Colonic mucosa (tissue), 4 donors: ENCODE data around the gene MCM3. TPM values are rescaled to one million over a fixed set of nuclear protein-coding genes. Genes with fewer than 3 reads are reported as not detected.

ENCODE experiments used
- DNase-seq: peaks from one replicate; pipeline ENCODE4 v3.0.0-alpha.2; 2020
- H3K27ac ChIP-seq: fragments of 200-600 bp; one replicate; pipeline ENCODE4 v1.8.0; 2021
- H3K27me3 ChIP-seq: fragments of 200-600 bp; one replicate; pipeline ENCODE4 v1.8.0; 2021
- H3K36me3 ChIP-seq: fragments of 200-600 bp; one replicate; pipeline ENCODE4 v1.8.0; 2021
- H3K4me1 ChIP-seq: fragments of 200-600 bp; one replicate; pipeline ENCODE4 v1.8.0; 2021; ENCODE audit warnings: mild to moderate bottlenecking
- H3K4me3 ChIP-seq: fragments of 200-600 bp; one replicate; pipeline ENCODE4 v1.8.0; 2021
- H3K9ac ChIP-seq, 2 donors: one replicate each; pipeline ENCODE4 v1.7.0; 2013; ENCODE audit warnings: control low read depth in 2 of 2, low read depth in 2 of 2, low read length in 2 of 2
- H3K9me3 ChIP-seq: fragments of 200-600 bp; one replicate; pipeline ENCODE4 v1.8.0; 2021
- CTCF ChIP-seq: fragments of 200-600 bp; IDR thresholded peaks from one replicate; pipeline ENCODE4 v1.8.0; 2022; ENCODE audit warnings: antibody characterized with exemption, mild to moderate bottlenecking
- intact Hi-C: fragments of 100-400 bp; cut with DNase I; formaldehyde crosslinking; loops from one replicate; pipeline ENCODE4 v1.14.1; 2022
- total RNA-seq, 2 donors: library from RNA; stranded (reverse); fragmentation: NEBNext Ultra II Directional in 1 of 2; extraction: Animal tissue kit (Norgen Biotek cat#: 25700) in 1 of 2; gene quantifications; one replicate each; pipeline ENCODE4 v1.2.1, GENCODE V29; 2021
- donor health status: healthy.
- donor health status: DM: no; HTN: no; CAD: no.
- donor health status: DM: no; HTN: no; CAD: no.

MCM3 gene
- total RNA-seq, 2 donors from 2014 or later = 28.9 to 117 TPM

DNA sequence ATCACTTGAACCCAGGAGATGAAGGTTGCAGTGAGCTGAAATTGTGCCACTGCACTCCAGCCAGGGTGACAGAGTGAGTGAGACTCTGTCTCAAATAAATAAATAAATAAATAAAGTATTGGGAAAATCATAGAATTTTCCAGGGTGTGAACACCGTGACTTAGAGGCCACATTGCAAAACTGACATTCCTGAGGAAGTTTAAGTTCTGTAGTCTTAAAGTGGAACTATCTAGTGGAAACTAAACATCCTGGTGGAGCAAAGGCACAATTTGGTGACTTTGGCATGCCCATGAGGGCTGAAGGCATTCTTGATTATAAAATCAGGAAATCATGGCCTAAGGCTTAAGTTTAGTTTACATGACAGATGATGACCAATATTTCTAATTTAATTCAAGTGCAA is 32.7 kb upstream of the MCM3 start:
- intact Hi-C loops = no loop called here
- peak overlapping the region; percentile 45 for H3K27ac ChIP-seq
- no peak for TF ChIP-seq CTCF

DNA sequence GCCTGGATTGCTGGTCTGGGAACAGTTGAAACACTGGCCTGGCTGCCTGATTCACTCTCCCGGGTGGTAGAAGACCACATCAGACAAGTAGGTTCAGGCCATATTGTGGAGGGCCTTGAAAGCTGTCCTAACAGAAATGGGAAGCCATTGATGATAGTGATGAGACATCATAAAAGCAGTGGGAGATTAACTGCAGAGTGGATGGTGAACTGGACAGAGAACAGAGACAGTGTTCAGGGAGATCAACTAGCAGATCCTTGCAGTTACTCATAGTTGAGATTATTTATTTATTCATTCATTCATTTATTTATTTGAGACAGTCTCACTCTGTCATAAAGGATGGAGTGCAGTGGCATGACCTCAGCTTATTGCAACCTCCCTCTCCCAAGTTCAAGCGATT is 30.2 kb upstream of the MCM3 start:
- no peak overlapping the region for H3K27ac ChIP-seq
- H3K27me3 ChIP-seq = no peaks in the 10 kb centered on the region
- H3K9ac ChIP-seq = no peak overlapping the region
- no peak for DNase-seq
- H3K36me3 ChIP-seq = no peaks in the 10 kb centered on the region
- intact Hi-C loops = no loop called here
- TF ChIP-seq CTCF = no peak
- no peaks in the 10 kb centered on the region for H3K9me3 ChIP-seq
- peaks cover 14% of the 10 kb centered on the region for H3K4me1 ChIP-seq
- H3K4me3 ChIP-seq = no peak overlapping the region

More for the DNA sequence above, 32.7 kb upstream of the MCM3 start:
- Histone ChIP-seq H3K9ac (no peak overlapping the region), H3K9me3 (no peaks in the 10 kb centered on the region), H3K27me3 (no peaks in the 10 kb centered on the region), H3K4me1 (peaks cover 14% of the 10 kb centered on the region), H3K4me3 (no peak overlapping the region), H3K36me3 (no peaks in the 10 kb centered on the region)
- DNase-seq = no peak

- TF ChIP-seq CTCF = no peak
- DNase-seq = no peak
- intact Hi-C loops = no loop called here
- Histone ChIP-seq H3K9ac (no peak overlapping the region), H3K27ac (no peak overlapping the region), H3K27me3 (no peaks in the 10 kb centered on the region), H3K36me3 (no peaks in the 10 kb centered on the region), H3K4me3 (no peak overlapping the region), H3K9me3 (no peaks in the 10 kb centered on the region), H3K4me1 (peaks cover under 1% of the 10 kb centered on the region)
Measured at GRCh38 chr6:52312461-52312860, 27.9 kb upstream of the MCM3 start.

DNA sequence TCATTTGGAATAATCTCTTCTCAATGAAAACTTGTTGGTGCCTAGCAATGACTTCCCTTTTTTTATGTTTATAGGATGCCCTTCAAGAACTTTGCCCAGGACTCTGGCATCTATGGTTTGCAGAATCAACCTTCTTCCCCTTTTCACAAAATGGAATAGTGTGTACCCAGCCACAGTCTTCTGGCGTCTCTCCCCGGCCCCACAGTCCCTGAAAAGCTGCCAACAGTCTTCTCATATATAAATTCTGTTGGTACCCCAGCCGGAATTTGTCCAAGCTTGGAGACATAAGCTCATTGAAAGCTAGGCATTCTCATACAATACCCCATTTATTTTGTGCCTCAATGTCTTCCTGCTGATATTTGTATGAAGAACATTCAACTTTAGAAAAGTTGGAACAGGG is 26.4 kb upstream of the MCM3 start:
- TF ChIP-seq CTCF = no peak
- Histone ChIP-seq H3K4me1 (no peaks in the 10 kb centered on the region), H3K9me3 (no peaks in the 10 kb centered on the region), H3K27ac (no peak overlapping the region), H3K27me3 (no peaks in the 10 kb centered on the region), H3K36me3 (no peaks in the 10 kb centered on the region), H3K4me3 (no peak overlapping the region), H3K9ac (no peak overlapping the region)
- no peak for DNase-seq
- intact Hi-C loops = no loop called here

GRCh38 chr6:52307900-52308372 is 23.4 kb upstream of the MCM3 start:
- no peaks in the 10 kb centered on the region for H3K36me3 ChIP-seq
- no peak overlapping the region for H3K4me3 ChIP-seq
- peaks cover 7% of the 10 kb centered on the region for H3K4me1 ChIP-seq
- intact Hi-C loops = loop anchor here (10.0 kb wide), 1 partner anchor 57 kb away; the partner anchor contains the start of gene PAQR8
- H3K27ac ChIP-seq = no peak overlapping the region
- H3K27me3 ChIP-seq = no peaks in the 10 kb centered on the region
- no peak overlapping the region for H3K9ac ChIP-seq
- DNase-seq = no peak
- no peaks in the 10 kb centered on the region for H3K9me3 ChIP-seq
- no peak for TF ChIP-seq CTCF
